H1 (cell line): Measurements from ENCODE around the gene ALDH1B1. TPM values are rescaled to one million over a fixed set of nuclear protein-coding genes. Genes with fewer than 3 reads are reported as not detected.

Experiments used
- CTCF ChIA-PET: fragments of 300-600 bp; sonication (Branson Sonifier 250); formaldehyde crosslinking; loops from one replicate; lab custom pipeline; 2021; ENCODE audit not compliant: partially characterized antibody; lab: Charles Lee
- POLR2A ChIA-PET: fragments of 300-600 bp; sonication (Branson Sonifier 250); formaldehyde crosslinking; loops from one replicate; lab custom pipeline; 2021; ENCODE audit warnings: inconsistent platforms; ENCODE audit not compliant: partially characterized antibody; lab: Charles Lee
- DNase-seq, 2 experiments: peaks; one replicate each; pipeline versions ENCODE4 v3.0.0 to v3.0.0-alpha.2; 2010 to 2022; ENCODE audit warnings: low spot score in 2 of 2, low read depth in 1 of 2, mixed read lengths in 1 of 2
- FAIRE-seq: peaks from 2 replicates; lab custom pipeline; 2011; peaks lifted over from hg19 to GRCh38; lab: Jason Lieb, UNC
- H2AFZ ChIP-seq: 2 replicates; pipeline ENCODE4 v1.8.1; 2012; ENCODE audit warnings: low read length, inconsistent platforms
- H2AK5ac ChIP-seq: 2 replicates; pipeline ENCODE4 v1.6.1; 2013; ENCODE audit warnings: low read depth, low read length
- H2BK120ac ChIP-seq: replicated peaks from 2 replicates; pipeline ENCODE3; 2013; ENCODE audit warnings: low read depth, low read length, inconsistent platforms
- H2BK12ac ChIP-seq: 2 replicates; pipeline ENCODE4 v1.6.1; 2013; ENCODE audit warnings: low read depth, low read length
- H2BK15ac ChIP-seq: 2 replicates; pipeline ENCODE4 v1.6.1; 2013; ENCODE audit warnings: low read length
- H2BK20ac ChIP-seq: 2 replicates; pipeline ENCODE4 v1.6.1; 2013; ENCODE audit warnings: low read length
- H2BK5ac ChIP-seq: 2 replicates; pipeline ENCODE4 v1.6.1; 2013; ENCODE audit warnings: low read depth, low read length
- H3K14ac ChIP-seq: 2 replicates; pipeline ENCODE4 v1.6.1; 2013; ENCODE audit warnings: inconsistent platforms; ENCODE audit not compliant: insufficient read length
- H3K18ac ChIP-seq: 2 replicates; pipeline ENCODE4 v1.6.1; 2013; ENCODE audit warnings: low read length; ENCODE audit errors: extremely low read depth
- H3K23ac ChIP-seq: 2 replicates; pipeline ENCODE4 v1.6.1; 2013; ENCODE audit warnings: inconsistent platforms; ENCODE audit not compliant: insufficient read length
- H3K23me2 ChIP-seq: 2 replicates; pipeline ENCODE4 v1.6.1; 2013; ENCODE audit warnings: low read depth, low read length
- H3K27ac ChIP-seq: 2 replicates; pipeline ENCODE4 v1.6.1; 2011; ENCODE audit warnings: low read depth, low read length, inconsistent platforms
- H3K27me3 ChIP-seq, 4 experiments: replicated peaks in 1 of 4; 1 replicate in 1 of 4; 2 replicates in 3 of 4; pipeline versions ENCODE4 v1.6.1 to v1.8.1; 2011 to 2013; ENCODE audit warnings: low read length in 3 of 4, mild to moderate bottlenecking in 3 of 4, inconsistent platforms in 2 of 4, mixed read lengths in 2 of 4, moderate library complexity in 1 of 4; ENCODE audit not compliant: control insufficient read depth in 3 of 4, insufficient read depth in 3 of 4; ENCODE audit errors: extremely low read depth in 1 of 4
- H3K36me3 ChIP-seq, 4 experiments: 2 replicates each; pipeline versions ENCODE4 v1.6.1 to v1.8.1; 2011 to 2013; ENCODE audit warnings: mild to moderate bottlenecking in 4 of 4, low read length in 3 of 4, moderate library complexity in 2 of 4, control low read depth in 1 of 4, inconsistent platforms in 1 of 4; ENCODE audit not compliant: insufficient read depth in 4 of 4, control insufficient read depth in 2 of 4
- H3K4ac ChIP-seq: replicated peaks from 2 replicates; pipeline ENCODE3; 2013; ENCODE audit warnings: low read length, low read depth, mixed read lengths, inconsistent platforms; ENCODE audit not compliant: insufficient read length
- H3K4me1 ChIP-seq, 4 experiments: replicated peaks in 1 of 4; 1 replicate in 1 of 4; 2 replicates in 3 of 4; pipeline versions ENCODE4 v1.6.1 to v1.8.1; 2011 to 2013; ENCODE audit warnings: low read length in 3 of 4, inconsistent platforms in 2 of 4, mixed read lengths in 1 of 4; ENCODE audit not compliant: insufficient read depth in 4 of 4, control insufficient read depth in 3 of 4
- H3K4me2 ChIP-seq, 2 experiments: 2 replicates each; pipeline versions ENCODE4 v1.6.1 to v1.8.1; 2011 to 2013; ENCODE audit warnings: low read depth in 2 of 2, low read length in 2 of 2, control low read depth in 1 of 2, inconsistent platforms in 1 of 2, mild to moderate bottlenecking in 1 of 2; ENCODE audit not compliant: insufficient read depth in 1 of 2
- H3K4me3 ChIP-seq, 4 experiments: fragments of 200-600, 300-600 bp in 1 of 4; sonication (generic), shearing (Covaris generic), sonication (Bioruptor Twin) in 1 of 4; 2 replicates each; pipeline versions ENCODE4 v1.5.1 to v1.8.1; 2011 to 2016; ENCODE audit warnings: low read length in 4 of 4, low read depth in 3 of 4, control low read depth in 2 of 4, inconsistent platforms in 2 of 4, mild to moderate bottlenecking in 2 of 4, mixed read lengths in 1 of 4, moderate library complexity in 1 of 4; ENCODE audit not compliant: insufficient read depth in 2 of 4; ENCODE audit errors: extremely low read depth in 1 of 4
- H3K56ac ChIP-seq: replicated peaks from 2 replicates; pipeline ENCODE3; 2013; ENCODE audit warnings: low read depth, mild to moderate bottlenecking, mixed read lengths, low read length, inconsistent platforms; ENCODE audit not compliant: insufficient read length
- H3K79me1 ChIP-seq: 2 replicates; pipeline ENCODE4 v1.6.1; 2013; ENCODE audit warnings: low read depth, low read length, control low read depth
- H3K79me2 ChIP-seq, 2 experiments: 2 replicates each; pipeline versions ENCODE4 v1.6.1 to v1.8.1; 2012 to 2013; ENCODE audit warnings: low read length in 2 of 2, mild to moderate bottlenecking in 2 of 2, inconsistent platforms in 1 of 2; ENCODE audit not compliant: insufficient read depth in 2 of 2, control insufficient read depth in 1 of 2
- H3K9ac ChIP-seq, 4 experiments: replicated peaks in 1 of 4; 1 replicate in 1 of 4; 2 replicates in 3 of 4; pipeline versions ENCODE4 v1.6.1 to v1.8.1; 2011 to 2013; ENCODE audit warnings: low read depth in 3 of 4, low read length in 3 of 4, control low read depth in 2 of 4, mild to moderate bottlenecking in 2 of 4, moderate library complexity in 2 of 4, inconsistent platforms in 1 of 4; ENCODE audit errors: extremely low read depth in 1 of 4
- H3K9me3 ChIP-seq, 2 experiments: 2 replicates each; pipeline versions ENCODE4 v1.6.1 to v1.8.1; 2012 to 2013; ENCODE audit warnings: mild to moderate bottlenecking in 2 of 2, moderate library complexity in 2 of 2, control low read depth in 1 of 2, inconsistent platforms in 1 of 2, low read depth in 1 of 2, low read length in 1 of 2, mixed read lengths in 1 of 2; ENCODE audit not compliant: insufficient read depth in 2 of 2
- H4K20me1 ChIP-seq, 2 experiments: replicated peaks in 1 of 2; 2 replicates each; pipeline versions ENCODE3 to v1.8.1; 2011 to 2013; ENCODE audit warnings: inconsistent platforms in 2 of 2, low read length in 2 of 2, mild to moderate bottlenecking in 1 of 2; ENCODE audit not compliant: insufficient read depth in 2 of 2, control insufficient read depth in 1 of 2
- H4K5ac ChIP-seq: 2 replicates; pipeline ENCODE4 v1.6.1; 2013; ENCODE audit warnings: low read length, low read depth, mixed read lengths, inconsistent platforms; ENCODE audit not compliant: insufficient read length
- H4K8ac ChIP-seq: 2 replicates; pipeline ENCODE4 v1.8.0; 2013; ENCODE audit warnings: mild to moderate bottlenecking, moderate library complexity, low read length, inconsistent platforms; ENCODE audit not compliant: insufficient read depth; ENCODE audit errors: extremely low read depth
- H4K91ac ChIP-seq: replicated peaks from 2 replicates; pipeline ENCODE3; 2013; ENCODE audit warnings: low read length, mixed read lengths, inconsistent platforms; ENCODE audit not compliant: insufficient read length
- CBX5 ChIP-seq: fragments of 300-800, 300-1000 bp; sonication (generic); IDR thresholded peaks from 2 replicates; pipeline ENCODE4 v1.7.1; 2016; ENCODE audit warnings: antibody characterized with exemption, low read length, low read depth
- CEBPB ChIP-seq: IDR thresholded peaks from 2 replicates; pipeline ENCODE4 v1.6.1; 2012; ENCODE audit warnings: low read depth, low read length
- CREB1 ChIP-seq: IDR thresholded peaks from 2 replicates; pipeline ENCODE4 v1.6.1; 2012; ENCODE audit warnings: inconsistent platforms
- JUND ChIP-seq: IDR thresholded peaks from 2 replicates; pipeline ENCODE4 v1.6.1; 2011; ENCODE audit warnings: mild to moderate bottlenecking, improper control_type of control experiment, low read length
- NANOG ChIP-seq: IDR thresholded peaks from 2 replicates; pipeline ENCODE4 v1.6.1; 2011; ENCODE audit warnings: low read length, low read depth, mild to moderate bottlenecking, inconsistent platforms; ENCODE audit not compliant: insufficient read depth, poor library complexity, severe bottlenecking
- TEAD4 ChIP-seq: IDR thresholded peaks from 2 replicates; pipeline ENCODE4 v1.6.1; 2012; ENCODE audit warnings: low read depth, low read length, inconsistent platforms, mixed read lengths
- WGBS, 2 experiments: shearing (Covaris generic) in 1 of 2; methylation state at CpG; one replicate each; pipeline versions ENCODE4 v1.1.6 to v1.1.7; 2013 to 2015; ENCODE audit warnings: low lambda C conversion rate in 2 of 2, mixed read lengths in 2 of 2, inconsistent platforms in 1 of 2, low coverage in 1 of 2, missing lambda C conversion rate in 1 of 2; ENCODE audit not compliant: insufficient replicate concordance in 2 of 2, insufficient coverage in 1 of 2, insufficient read length in 1 of 2; ENCODE audit errors: extremely low coverage in 1 of 2, missing lambda C conversion rate in 1 of 2; 5-methylcytosine and 5-hydroxymethylcytosine counted together
- polyA plus RNA-seq, 7 experiments: library from polyadenylated mRNA; depleted of rRNA in 3 of 7; stranded (reverse) in 5 of 7; unstranded in 2 of 7; fragments of >200 nt in 5 of 7; fragments of 200-250 nt in 2 of 7; gene quantifications; 1 replicate in 5 of 7; 2 replicates in 1 of 7; 4 replicates in 1 of 7; pipeline versions ENCODE4 v1.2.1 to v1.2.3, GENCODE V29; 2011 to 2013; ENCODE audit warnings: missing spikeins in 2 of 7, mixed read lengths in 2 of 7
- total RNA-seq: library from RNA; stranded (reverse); fragmentation: NEBNext Ultra II Directional; extraction: Animal tissue kit (Norgen Biotek cat#: 25700); gene quantifications from 2 replicates; pipeline ENCODE4 v1.2.1, GENCODE V29; 2021
- TF ChIP-seq, protein P1 (sequence below): IDR thresholded peaks from 2 replicates; pipeline ENCODE4 v1.6.1; 2012; ENCODE audit warnings: inconsistent platforms

Gene ALDH1B1
- total and polyA plus RNA-seq, 2 of the 8 experiments (the other 6 are each of a cell fraction or from before 2014, with no cell fraction given), result 41.6 to 78.7 TPM

DNA sequence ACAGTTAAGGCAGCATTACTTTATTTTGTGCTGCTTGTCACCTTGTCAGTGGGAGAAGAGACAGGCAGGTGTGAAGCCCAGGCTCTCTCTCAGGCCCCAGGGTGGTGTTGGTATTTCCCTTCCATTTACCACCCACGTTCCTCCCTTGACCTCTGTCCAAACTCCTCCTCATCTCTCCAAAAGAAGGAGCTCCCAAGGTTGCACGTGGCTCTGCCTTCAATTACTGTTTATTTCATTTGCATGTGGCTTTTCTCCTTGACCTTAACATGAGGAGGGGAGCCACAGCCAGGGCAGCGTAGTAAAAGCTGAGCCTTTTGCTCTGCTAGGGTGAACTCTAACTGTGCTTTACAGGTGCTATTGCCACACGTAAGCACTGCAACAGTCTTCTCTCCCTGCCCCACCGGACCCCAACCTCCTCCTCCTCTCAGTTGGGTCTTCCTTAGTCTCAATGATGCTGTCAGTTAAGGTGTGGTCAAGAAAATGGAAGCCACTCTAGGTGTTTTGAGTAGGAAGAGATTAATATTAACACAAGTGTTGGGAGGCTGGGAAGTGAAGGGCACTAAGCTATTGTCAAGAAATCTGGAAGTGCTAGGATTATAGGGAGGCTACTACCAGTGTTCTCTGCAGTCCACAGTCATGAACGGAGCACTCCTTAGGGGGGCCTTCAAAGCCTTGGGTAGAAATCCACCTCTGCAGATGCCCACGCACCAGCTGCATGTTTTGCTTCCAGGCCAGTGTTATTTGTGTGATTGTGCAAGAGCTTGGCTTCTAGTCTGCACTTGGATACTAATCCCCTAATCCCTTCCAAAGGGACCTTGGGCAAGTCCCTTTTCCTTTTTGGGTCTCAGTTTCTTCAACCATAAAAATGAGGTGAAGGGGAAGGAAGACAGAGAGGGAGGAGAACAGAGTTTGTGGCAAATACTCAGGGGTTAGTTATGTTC lies 3.9 kb upstream of the ALDH1B1 start:
- no peak overlapping the region for H3K18ac ChIP-seq
- H4K5ac ChIP-seq, result no peak overlapping the region
- no peaks in the 10 kb centered on the region for H3K36me3 ChIP-seq
- H4K20me1 ChIP-seq, result no peaks in the 10 kb centered on the region
- no peak overlapping the region for H4K8ac ChIP-seq
- no peak overlapping the region for H3K4me2 ChIP-seq
- no peak overlapping the region for H3K27ac ChIP-seq
- no peak for TF ChIP-seq CREB1
- TF ChIP-seq CEBPB, result peak; percentile 39; the same call in 1 of the 2 replicates
- TF ChIP-seq CBX5, result no peak
- no peak for TF ChIP-seq TEAD4
- TF ChIP-seq, protein P1, sequence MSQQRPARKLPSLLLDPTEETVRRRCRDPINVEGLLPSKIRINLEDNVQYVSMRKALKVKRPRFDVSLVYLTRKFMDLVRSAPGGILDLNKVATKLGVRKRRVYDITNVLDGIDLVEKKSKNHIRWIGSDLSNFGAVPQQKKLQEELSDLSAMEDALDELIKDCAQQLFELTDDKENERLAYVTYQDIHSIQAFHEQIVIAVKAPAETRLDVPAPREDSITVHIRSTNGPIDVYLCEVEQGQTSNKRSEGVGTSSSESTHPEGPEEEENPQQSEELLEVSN, result no peak
- TF ChIP-seq NANOG, result no peak
- TF ChIP-seq JUND, result no peak
- no peak overlapping the region for H2AFZ ChIP-seq
- WGBS, 2 experiments, result 78% methylated on average over 7 of the region's 7 CpGs; no CpG with 5 or more reads in 1 of the 2 experiments
- H2BK20ac ChIP-seq, result no peak overlapping the region
- no peak overlapping the region for H3K23ac ChIP-seq
- H3K4me3 ChIP-seq, result no peak overlapping the region
- H4K91ac ChIP-seq, result no peak overlapping the region
- CTCF ChIA-PET, result interaction anchor here (1.2 to 1.6 kb wide), 5 partner anchors 18 to 475 kb away, joined by 3 to 7 read pairs (median 4); no protein-coding TSS in a partner anchor
- FAIRE-seq (no peak), DNase-seq (no peak)
- peaks cover 5% of the 10 kb centered on the region for H3K79me1 ChIP-seq
- peaks cover 0 to 6% (median 4%) of the 10 kb centered on the region in 4 experiments; a peak in 3 of 7 replicates for H3K4me1 ChIP-seq
- no peak overlapping the region for H3K9ac ChIP-seq
- H3K4ac ChIP-seq, result no peak overlapping the region
- H3K56ac ChIP-seq, result no peak overlapping the region
- no peak overlapping the region for H2AK5ac ChIP-seq
- H3K79me2 ChIP-seq, result peaks cover 0 to 8% of the 10 kb centered on the region in 2 experiments; a peak in 2 of 4 replicates
- POLR2A ChIA-PET, result no interaction called here
- H3K14ac ChIP-seq, result no peak overlapping the region
- H3K23me2 ChIP-seq, result peaks cover 9% of the 10 kb centered on the region; the same call in 1 of the 2 replicates
- no peak overlapping the region for H2BK5ac ChIP-seq
- no peak overlapping the region for H2BK120ac ChIP-seq
- no peak overlapping the region for H2BK12ac ChIP-seq
- H3K27me3 ChIP-seq, result peaks cover 0 to 24% (median 7%) of the 10 kb centered on the region in 4 experiments; a peak in 4 of 7 replicates
- H3K9me3 ChIP-seq, result no peaks in the 10 kb centered on the region
- H2BK15ac ChIP-seq, result no peak overlapping the region
